ENCODE results near the gene KRTAP19-7. TPM values are rescaled to one million over a fixed set of nuclear protein-coding genes. Genes with fewer than 3 reads are reported as not detected.

Gene KRTAP19-7
- total RNA-seq, 1 donor from 2014 or later, result not detected

DNA sequence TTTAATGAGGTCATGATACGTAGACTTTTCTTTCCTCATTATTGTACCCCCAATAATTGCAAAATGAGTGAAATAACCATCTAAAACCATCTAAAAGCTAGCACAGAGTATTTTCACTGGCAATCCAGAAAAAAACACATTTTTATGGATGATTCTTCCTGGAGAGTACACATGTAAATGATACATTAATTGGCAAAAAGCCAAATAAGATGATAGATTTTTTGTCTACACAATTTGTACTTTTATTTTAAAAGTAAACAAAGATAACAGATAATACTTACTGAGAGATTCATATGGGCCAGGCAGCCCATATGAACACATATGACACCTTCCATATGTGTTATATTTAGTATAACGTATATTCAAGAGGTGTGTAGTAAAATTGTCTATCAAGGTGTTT is 2.5 kb upstream of the KRTAP19-7 start:
- H3K36me3 Mint-ChIP-seq, result no peaks in the 10 kb centered on the region
- no peak for DNase-seq (ENCODE audit: extremely low spot score, unreplicated experiment)
- no peaks in the 10 kb centered on the region for H3K4me1 Mint-ChIP-seq (ENCODE audit: unreplicated experiment)
- H3K9me3 Mint-ChIP-seq, result no peaks in the 10 kb centered on the region
- TF ChIP-seq, protein P1, sequence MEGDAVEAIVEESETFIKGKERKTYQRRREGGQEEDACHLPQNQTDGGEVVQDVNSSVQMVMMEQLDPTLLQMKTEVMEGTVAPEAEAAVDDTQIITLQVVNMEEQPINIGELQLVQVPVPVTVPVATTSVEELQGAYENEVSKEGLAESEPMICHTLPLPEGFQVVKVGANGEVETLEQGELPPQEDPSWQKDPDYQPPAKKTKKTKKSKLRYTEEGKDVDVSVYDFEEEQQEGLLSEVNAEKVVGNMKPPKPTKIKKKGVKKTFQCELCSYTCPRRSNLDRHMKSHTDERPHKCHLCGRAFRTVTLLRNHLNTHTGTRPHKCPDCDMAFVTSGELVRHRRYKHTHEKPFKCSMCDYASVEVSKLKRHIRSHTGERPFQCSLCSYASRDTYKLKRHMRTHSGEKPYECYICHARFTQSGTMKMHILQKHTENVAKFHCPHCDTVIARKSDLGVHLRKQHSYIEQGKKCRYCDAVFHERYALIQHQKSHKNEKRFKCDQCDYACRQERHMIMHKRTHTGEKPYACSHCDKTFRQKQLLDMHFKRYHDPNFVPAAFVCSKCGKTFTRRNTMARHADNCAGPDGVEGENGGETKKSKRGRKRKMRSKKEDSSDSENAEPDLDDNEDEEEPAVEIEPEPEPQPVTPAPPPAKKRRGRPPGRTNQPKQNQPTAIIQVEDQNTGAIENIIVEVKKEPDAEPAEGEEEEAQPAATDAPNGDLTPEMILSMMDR (conservative IDR thresholded peaks at IDR 0.05), result no peak
- H3K27ac Mint-ChIP-seq, result no peak overlapping the region
- no peaks in the 10 kb centered on the region for H3K27me3 Mint-ChIP-seq
- H3K4me3 Mint-ChIP-seq, result no peak overlapping the region

DNA sequence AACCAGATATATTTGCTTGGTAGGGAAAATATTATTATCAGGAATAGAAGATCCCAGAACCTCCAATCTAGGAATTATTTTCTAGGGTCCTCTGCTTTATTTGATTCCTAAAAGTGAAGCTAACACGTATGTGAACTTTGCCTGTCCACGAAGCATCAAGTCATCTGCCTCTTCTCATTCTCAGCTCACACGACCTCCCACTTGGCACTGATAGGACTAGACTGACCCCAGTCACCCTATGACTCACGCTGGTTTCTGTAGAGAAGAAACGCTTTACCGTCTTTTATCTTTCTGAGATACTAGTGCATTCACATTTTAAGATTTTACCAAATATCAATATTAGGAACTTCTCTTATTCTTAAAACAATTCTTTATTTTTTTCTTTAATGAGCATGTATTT is 2.0 kb upstream of the KRTAP19-7 start:
- Mint-ChIP-seq H3K27ac (no peak overlapping the region), H3K4me3 (no peak overlapping the region), H3K4me1 (ENCODE audit: unreplicated experiment) (no peaks in the 10 kb centered on the region), H3K27me3 (no peaks in the 10 kb centered on the region), H3K9me3 (no peaks in the 10 kb centered on the region), H3K36me3 (no peaks in the 10 kb centered on the region)
- TF ChIP-seq, protein P1 (conservative IDR thresholded peaks at IDR 0.05), result no peak
- no peak for DNase-seq (ENCODE audit: extremely low spot score, unreplicated experiment)

DNA sequence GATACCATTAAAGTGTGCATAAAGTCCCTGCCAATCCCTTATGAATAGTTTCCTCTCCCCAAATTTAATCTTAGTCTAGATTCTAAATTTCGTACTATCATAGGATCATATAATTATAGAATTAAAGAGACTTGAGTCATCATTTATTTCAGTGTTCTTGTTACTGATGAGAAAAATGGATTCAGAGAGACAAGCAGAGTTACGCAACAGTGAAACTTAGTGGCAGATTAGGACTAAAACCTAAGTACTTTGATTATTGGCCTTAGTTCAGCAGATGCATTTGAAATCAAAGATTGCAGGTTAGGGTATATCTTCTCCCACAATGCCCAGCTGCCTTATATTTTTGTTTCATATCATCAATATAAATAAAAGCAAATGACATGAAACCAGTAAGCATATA is 843 bp upstream of the KRTAP19-7 start:
- TF ChIP-seq, protein P1 (conservative IDR thresholded peaks at IDR 0.05), result no peak
- DNase-seq (ENCODE audit: extremely low spot score, unreplicated experiment), result no peak
- Mint-ChIP-seq H3K9me3 (no peaks in the 10 kb centered on the region), H3K27me3 (no peaks in the 10 kb centered on the region), H3K4me1 (ENCODE audit: unreplicated experiment) (no peaks in the 10 kb centered on the region), H3K4me3 (no peak overlapping the region), H3K36me3 (no peaks in the 10 kb centered on the region), H3K27ac (peak overlapping the region; percentile 31)

DNA sequence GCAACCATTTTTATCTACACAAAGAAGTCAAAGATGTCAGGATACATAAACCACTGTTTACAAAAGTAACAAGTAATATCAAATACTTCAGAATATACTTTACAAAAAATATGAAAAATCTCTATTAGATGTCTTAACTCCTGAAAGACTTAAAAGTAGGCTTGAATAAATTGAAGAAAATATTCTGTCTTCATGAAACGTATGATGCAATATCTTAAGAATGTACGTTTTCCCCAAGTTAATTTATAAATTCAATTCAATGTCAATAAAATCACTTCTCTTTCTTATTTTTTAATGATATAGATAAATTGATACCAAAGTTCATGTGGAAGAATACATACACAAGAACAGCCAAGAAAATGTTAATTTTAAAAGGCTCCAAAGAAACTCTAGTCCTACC is 6.0 kb downstream of the KRTAP19-7 start:
- TF ChIP-seq, protein P1 (conservative IDR thresholded peaks at IDR 0.05), result no peak
- Mint-ChIP-seq H3K27ac (no peak overlapping the region), H3K4me3 (no peak overlapping the region), H3K27me3 (no peaks in the 10 kb centered on the region), H3K9me3 (no peaks in the 10 kb centered on the region), H3K4me1 (ENCODE audit: unreplicated experiment) (no peaks in the 10 kb centered on the region), H3K36me3 (no peaks in the 10 kb centered on the region)
- DNase-seq (ENCODE audit: extremely low spot score, unreplicated experiment), result no peak

DNA sequence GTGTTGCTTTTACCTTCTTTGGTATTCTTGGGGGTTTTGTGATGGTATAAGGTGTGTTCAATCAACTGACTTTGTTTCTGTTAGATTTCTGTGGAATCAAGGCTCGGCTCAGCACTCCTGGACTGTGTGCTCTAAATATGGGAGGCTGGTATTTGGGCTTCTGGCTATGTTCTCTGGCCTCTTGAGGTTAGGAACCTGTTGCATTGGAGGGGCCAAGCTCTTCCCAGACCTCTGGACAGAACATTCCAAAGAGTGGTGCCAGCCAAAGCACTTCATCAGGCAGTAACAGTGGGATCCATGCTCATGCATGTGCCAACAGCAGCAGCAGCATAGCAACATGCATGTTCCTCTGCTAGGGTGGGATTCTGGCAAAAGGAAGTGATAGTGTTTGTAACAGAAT is 8.3 kb downstream of the KRTAP19-7 start:
- Mint-ChIP-seq H3K36me3 (no peaks in the 10 kb centered on the region), H3K27ac (no peak overlapping the region), H3K4me3 (no peak overlapping the region), H3K27me3 (no peaks in the 10 kb centered on the region), H3K9me3 (no peaks in the 10 kb centered on the region), H3K4me1 (ENCODE audit: unreplicated experiment) (no peaks in the 10 kb centered on the region)
- TF ChIP-seq, protein P1 (conservative IDR thresholded peaks at IDR 0.05), result no peak
- no peak for DNase-seq (ENCODE audit: extremely low spot score, unreplicated experiment)

DNA sequence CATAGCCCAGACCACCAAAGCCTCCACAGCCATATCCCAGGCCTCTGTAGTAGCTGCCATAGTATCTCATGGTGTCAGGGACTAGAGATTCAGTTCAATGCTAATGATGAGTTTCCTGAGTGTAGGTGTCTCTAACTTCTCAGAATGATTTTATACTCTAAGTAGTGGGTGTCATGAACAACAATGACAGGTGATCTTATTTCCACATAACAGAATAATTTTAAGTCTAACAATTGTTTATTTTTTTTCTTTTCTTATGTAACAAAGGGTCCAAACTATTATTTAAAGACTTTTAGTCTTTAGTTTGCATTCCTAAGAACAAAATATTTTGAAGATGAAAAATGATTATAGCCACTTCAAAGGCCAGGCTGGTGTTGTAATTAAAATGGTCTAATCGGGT is 19.4 kb downstream of the KRTAP19-7 start, which contains the start of gene KRTAP19-6:
Gene KRTAP19-6 (minus strand): TSS at position 101 of the 400 bp plus-strand sequence. CDS start 31 bp downstream, at position 70.
- Mint-ChIP-seq H3K4me1 (ENCODE audit: unreplicated experiment) (no peaks in the 10 kb centered on the region), H3K27me3 (no peaks in the 10 kb centered on the region), H3K27ac (no peak within 1 kb of the TSS), H3K4me3 (no peak within 1 kb of the TSS), H3K36me3 (no peaks in the 10 kb centered on the region), H3K9me3 (no peaks in the 10 kb centered on the region)
- DNase-seq (ENCODE audit: extremely low spot score, unreplicated experiment), result no peak
- TF ChIP-seq, protein P1 (conservative IDR thresholded peaks at IDR 0.05), result no peak
